GM23338 (cell line): ENCODE results near the gene REX1BD. TPM values are rescaled to one million over a fixed set of nuclear protein-coding genes. Genes with fewer than 3 reads are reported as not detected.

ENCODE experiments used
- ATAC-seq: fragments of 200-7000 bp; cut with Tn5 transposase; 3 replicates; pipeline ENCODE4 v1.9.1; 2020
- DNase-seq: peaks from one replicate; pipeline ENCODE4 v3.0.0-alpha.2; 2015; ENCODE audit warnings: low spot score
- H2AFZ ChIP-seq: fragments of 200-600 bp; sonication (generic); 2 replicates; pipeline ENCODE4 v1.8.0; 2016; ENCODE audit warnings: antibody characterized with exemption, mild to moderate bottlenecking, moderate library complexity
- H3F3A ChIP-seq: fragments of 200-600 bp; sonication (generic); replicated peaks from 2 replicates; pipeline ENCODE4 v1.8.0; 2017; ENCODE audit warnings: antibody characterized with exemption, mixed run types, low read depth
- H3K27ac ChIP-seq: fragments of 200-600 bp; sonication (generic); 2 replicates; pipeline ENCODE4 v1.6.1; 2016; ENCODE audit warnings: low read depth
- H3K27me3 ChIP-seq: fragments of 200-600 bp; sonication (generic); 2 replicates; pipeline ENCODE4 v1.8.0; 2016; ENCODE audit warnings: mild to moderate bottlenecking, mixed run types, moderate library complexity; ENCODE audit not compliant: insufficient read depth
- H3K36me3 ChIP-seq: fragments of 200-600 bp; sonication (generic); 2 replicates; pipeline ENCODE4 v1.8.0; 2016; ENCODE audit warnings: mild to moderate bottlenecking; ENCODE audit not compliant: insufficient read depth
- H3K4me1 ChIP-seq: fragments of 200-600 bp; sonication (generic); 2 replicates; pipeline ENCODE4 v1.8.0; 2016; ENCODE audit warnings: mild to moderate bottlenecking, moderate library complexity; ENCODE audit not compliant: insufficient read depth
- H3K4me2 ChIP-seq: fragments of 200-600 bp; sonication (generic); 2 replicates; pipeline ENCODE4 v1.7.1; 2017; ENCODE audit warnings: mixed run types
- H3K4me3 ChIP-seq: fragments of 200-600 bp; sonication (generic); 2 replicates; pipeline ENCODE4 v1.6.1; 2016; ENCODE audit warnings: mixed run types
- H3K79me2 ChIP-seq: fragments of 200-600 bp; sonication (generic); replicated peaks from 2 replicates; pipeline ENCODE4 v1.8.0; 2017; ENCODE audit warnings: mild to moderate bottlenecking; ENCODE audit not compliant: insufficient read depth
- H3K9me2 ChIP-seq: fragments of 200-600 bp; sonication (generic); 2 replicates; pipeline ENCODE4 v1.8.0; 2017; ENCODE audit not compliant: insufficient read depth
- H4K20me1 ChIP-seq: fragments of 200-600 bp; sonication (generic); replicated peaks from 2 replicates; pipeline ENCODE4 v1.8.0; 2017; ENCODE audit warnings: mild to moderate bottlenecking; ENCODE audit not compliant: insufficient read depth
- H3K27ac Mint-ChIP-seq: 2 replicates; pipeline ENCODE4 v1.8.0; 2020; ENCODE audit warnings: inconsistent platforms, mild to moderate bottlenecking, moderate library complexity, mixed read lengths
- H3K27me3 Mint-ChIP-seq: 3 replicates; pipeline ENCODE4 v1.8.0; 2022; ENCODE audit warnings: low read depth, mild to moderate bottlenecking, moderate library complexity, mixed read lengths, inconsistent platforms; ENCODE audit not compliant: insufficient read depth, poor library complexity
- H3K36me3 Mint-ChIP-seq: 3 replicates; pipeline ENCODE4 v1.8.0; 2021; ENCODE audit warnings: low read depth, mild to moderate bottlenecking, inconsistent platforms, moderate library complexity, mixed read lengths
- H3K4me1 Mint-ChIP-seq: 3 replicates; pipeline ENCODE4 v1.8.0; 2020; ENCODE audit warnings: mild to moderate bottlenecking, inconsistent platforms, mixed read lengths
- H3K4me3 Mint-ChIP-seq: 3 replicates; pipeline ENCODE4 v1.8.0; 2021; ENCODE audit warnings: moderate library complexity, mild to moderate bottlenecking, inconsistent platforms, mixed read lengths
- H3K9me3 Mint-ChIP-seq: 3 replicates; pipeline ENCODE4 v1.8.0; 2020; ENCODE audit warnings: moderate library complexity, mild to moderate bottlenecking, inconsistent platforms, mixed read lengths
- CREB1 ChIP-seq: fragments of 250-450 bp; sonication (Bioruptor Pico); IDR thresholded peaks from 2 replicates; pipeline ENCODE4 v1.5.0; 2020; ENCODE audit warnings: low read depth, mild to moderate bottlenecking, moderate library complexity
- CTCF ChIP-seq, 2 experiments: fragments of 200-600 bp in 1 of 2; sonication (generic) in 1 of 2; conservative IDR thresholded peaks; 2 replicates each; pipeline versions ENCODE4 v1.5.1 to v1.6.1; 2016 to 2017; ENCODE audit warnings: antibody characterized with exemption in 2 of 2, low read depth in 2 of 2, mild to moderate bottlenecking in 2 of 2, moderate library complexity in 1 of 2
- ETS1 ChIP-seq: IDR thresholded peaks from 2 replicates; pipeline ENCODE4 v1.6.1; 2016; ENCODE audit warnings: antibody characterized with exemption
- EZH2 ChIP-seq: fragments of 200-600 bp; sonication (generic); IDR thresholded peaks from one replicate; pipeline ENCODE4 v1.8.0; 2017; ENCODE audit warnings: antibody characterized with exemption, mild to moderate bottlenecking, low read depth; ENCODE audit not compliant: unreplicated experiment
- EZH2phosphoT487 ChIP-seq: fragments of 200-600 bp; sonication (generic); IDR thresholded peaks from one replicate; pipeline ENCODE4 v1.8.1; 2018; ENCODE audit warnings: antibody characterized with exemption; ENCODE audit not compliant: unreplicated experiment
- JUNB ChIP-seq: IDR thresholded peaks from one replicate; pipeline ENCODE4 v1.6.1; 2016; ENCODE audit warnings: antibody characterized with exemption; ENCODE audit not compliant: unreplicated experiment
- NANOG ChIP-seq: IDR thresholded peaks from 2 replicates; pipeline ENCODE4 v1.6.1; 2016; ENCODE audit warnings: antibody characterized with exemption, borderline replicate concordance
- POLR2AphosphoS5 ChIP-seq: IDR thresholded peaks from 2 replicates; pipeline ENCODE4 v1.6.1; 2016; ENCODE audit warnings: antibody characterized with exemption, low read depth
- REST ChIP-seq: IDR thresholded peaks from one replicate; pipeline ENCODE4 v1.6.1; 2018; ENCODE audit warnings: antibody characterized with exemption; ENCODE audit not compliant: unreplicated experiment
- STAT1 ChIP-seq: IDR thresholded peaks from one replicate; pipeline ENCODE4 v1.6.1; 2016; ENCODE audit warnings: antibody characterized with exemption; ENCODE audit not compliant: unreplicated experiment
- ZNF114 ChIP-seq: fragments of 250-450 bp; sonication (Bioruptor Pico); IDR thresholded peaks from 2 replicates; pipeline ENCODE4 v1.5.0; 2020; ENCODE audit warnings: mild to moderate bottlenecking, moderate library complexity
- ZNF331 ChIP-seq: fragments of 250-450 bp; sonication (Bioruptor Pico); IDR thresholded peaks from 2 replicates; pipeline ENCODE4 v1.5.0; 2020; ENCODE audit warnings: low read depth, mild to moderate bottlenecking, moderate library complexity
- ZNF462 ChIP-seq: fragments of 250-450 bp; sonication (Bioruptor Pico); IDR thresholded peaks from 2 replicates; pipeline ENCODE4 v1.5.0; 2020; ENCODE audit warnings: mild to moderate bottlenecking, moderate library complexity
- polyA plus RNA-seq: library from polyadenylated mRNA; unstranded; fragments of >200 nt; fragmentation: Nextera tagmentation; extraction: Ambion mirVana; gene quantifications from 2 replicates; pipeline ENCODE4 v1.2.1, GENCODE V29; 2016
- total RNA-seq: library from RNA; depleted of rRNA; stranded (reverse); fragments of >200 nt; shearing (Covaris generic); gene quantifications from 2 replicates; pipeline ENCODE4 v1.2.3, GENCODE V29; 2014

REX1BD gene
- total and polyA plus RNA-seq, 2 experiments from 2014 or later = 124 to 138 TPM

- Mint-ChIP-seq H3K36me3 (peaks cover 2% of the 10 kb centered on the region; the same call in 1 of the 3 replicates), H3K27ac (no peak overlapping the region), H3K4me3 (peak overlapping the region; percentile 67; the same call in 2 of the 3 replicates), H3K27me3 (peaks cover 77% of the 10 kb centered on the region), H3K4me1 (peaks cover 29% of the 10 kb centered on the region), H3K9me3 (no peaks in the 10 kb centered on the region; the same call in 2 of the 3 replicates)
- H3K27ac ChIP-seq = no peak overlapping the region
- no peaks in the 10 kb centered on the region for H3K36me3 ChIP-seq
- no peaks in the 10 kb centered on the region for H3K9me2 ChIP-seq
- peaks cover 32% of the 10 kb centered on the region for H3K4me1 ChIP-seq
- H4K20me1 ChIP-seq = 0 out of 2 replicates have a peak, but pooled peaks cover 7% of the 10 kb centered on the region
- H3K27me3 ChIP-seq = peaks cover 87% of the 10 kb centered on the region
- H3K79me2 ChIP-seq = no peaks in the 10 kb centered on the region
- TF ChIP-seq ZNF114 (CRISPR knock-in tag) = no peak
- TF ChIP-seq STAT1 = no peak
- TF ChIP-seq ZNF331 (CRISPR knock-in tag) = no peak
- no peak for TF ChIP-seq JUNB
- TF ChIP-seq CTCF (conservative IDR thresholded peaks at IDR 0.05; ENCODE audit: low read depth in 2 of 2) = no peak
- TF ChIP-seq NANOG = no peak
- TF ChIP-seq ETS1 = no peak
- TF ChIP-seq REST = no peak
- TF ChIP-seq CREB1 = no peak
- TF ChIP-seq EZH2 = no peak
- TF ChIP-seq POLR2AphosphoS5 = no peak
- no peak for TF ChIP-seq ZNF462 (CRISPR knock-in tag)
- TF ChIP-seq EZH2phosphoT487 = no peak
- peak overlapping the region; percentile 57 for H3K4me3 ChIP-seq
- peak overlapping the region; percentile 96 for H3K4me2 ChIP-seq
- no peak overlapping the region for H2AFZ ChIP-seq
- DNase-seq = peak; percentile 59
- ATAC-seq = peak; percentile 29
- peaks cover 25% of the 10 kb centered on the region for H3F3A ChIP-seq
Measured at GRCh38 chr19:18603958-18604819, 15.6 kb downstream of the REX1BD start.
